HG02885 (cell line): Measurements from ENCODE around the gene TFB1M.
"Not testable (repeated sequence)": the region's sequence is repeated elsewhere in the genome, so short reads cannot be mapped to it uniquely, and the experiment has no call there.

Experiments used
- ATAC-seq: cut with Tn5 transposase; IDR thresholded peaks from one replicate; pipeline ENCODE4 v1.9.1; 2021; ENCODE audit warnings: mild to moderate bottlenecking; ENCODE audit not compliant: unreplicated experiment, poor library complexity

Gene TFB1M

GRCh38 chr6:155245193-155245592, 69.1 kb downstream of the TFB1M start:
- ATAC-seq, result no peak

DNA sequence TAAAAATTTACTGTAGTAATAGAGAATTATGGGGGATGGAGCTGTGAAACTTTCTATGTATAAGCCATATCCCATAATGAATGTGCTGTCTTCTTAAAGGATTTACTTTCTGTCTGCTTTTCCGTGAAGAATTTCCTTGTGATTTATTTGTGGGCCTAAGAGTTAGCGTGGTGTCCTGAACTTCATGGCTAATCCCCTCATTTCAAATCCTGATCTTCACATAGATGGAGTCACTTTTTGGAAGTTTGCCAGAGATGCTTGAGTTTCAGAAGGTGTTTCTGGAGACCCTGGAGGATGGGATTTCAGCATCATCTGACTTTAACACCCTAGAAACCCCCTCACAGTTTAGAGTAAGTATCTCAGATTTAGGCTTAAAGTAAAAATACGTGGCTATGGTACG, 69.8 kb downstream of the TFB1M start:
- no peak for ATAC-seq

- no peak for ATAC-seq
These were observed 72.3 kb downstream of the TFB1M start for GRCh38 chr6:155241966-155242365.

DNA sequence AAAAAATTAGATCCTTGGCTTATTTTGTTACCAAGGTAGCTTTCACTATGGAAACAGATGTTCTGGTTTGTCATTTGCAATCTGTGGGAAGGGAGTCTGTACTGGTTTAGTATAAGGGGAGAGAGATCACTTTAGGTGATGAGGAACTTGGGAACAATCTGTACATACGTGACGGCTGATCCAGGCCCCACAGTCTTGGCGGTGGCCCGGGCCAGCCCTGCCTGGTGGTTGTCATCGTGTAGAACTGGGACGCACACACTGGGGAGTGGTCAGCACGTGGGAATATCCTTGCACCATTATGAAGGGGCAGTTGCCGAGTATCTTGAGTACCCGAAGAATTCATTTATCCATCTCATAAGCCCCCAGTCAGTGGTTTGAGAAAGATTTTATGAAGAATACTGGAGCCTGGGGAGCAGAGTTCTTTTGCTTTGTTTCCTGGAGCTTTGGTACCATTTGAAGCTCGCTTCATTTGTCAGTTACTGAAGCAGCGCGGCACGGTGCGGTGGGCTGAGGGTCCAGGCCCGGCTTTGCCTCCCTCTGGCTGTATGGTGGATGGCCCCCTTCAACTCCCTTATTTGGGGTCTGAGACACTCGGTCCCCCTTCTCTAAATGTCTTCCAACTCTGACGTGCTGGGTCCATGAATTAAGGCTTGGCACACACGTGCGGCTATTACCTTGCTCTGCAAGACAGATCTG, 73.2 kb downstream of the TFB1M start:
- ATAC-seq, result no peak

GRCh38 chr6:155237613-155238012, 76.7 kb downstream of the TFB1M start:
- no peak for ATAC-seq

GRCh38 chr6:155235087-155235486, 79.2 kb downstream of the TFB1M start:
- no peak for ATAC-seq

DNA sequence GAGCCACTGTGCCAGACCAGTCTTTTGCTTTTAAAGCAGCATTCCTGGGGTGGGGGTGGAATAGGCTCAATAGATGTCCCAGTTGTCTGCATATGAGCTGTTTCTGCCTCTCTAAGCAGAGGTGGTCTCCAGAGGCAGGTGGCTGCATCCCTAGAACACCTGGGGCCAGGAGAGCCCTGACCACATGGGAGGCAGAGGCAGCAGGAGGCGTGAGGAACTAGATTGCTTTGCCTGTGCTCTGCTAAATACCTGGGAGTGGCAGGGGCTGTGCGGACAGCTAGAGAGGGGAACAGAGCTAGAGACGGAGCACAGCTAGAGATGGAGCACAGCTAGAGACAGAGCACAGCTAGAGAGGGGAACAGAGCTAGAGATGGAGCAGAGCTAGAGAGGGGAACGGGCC, 79.6 kb downstream of the TFB1M start:
- no peak for ATAC-seq

DNA sequence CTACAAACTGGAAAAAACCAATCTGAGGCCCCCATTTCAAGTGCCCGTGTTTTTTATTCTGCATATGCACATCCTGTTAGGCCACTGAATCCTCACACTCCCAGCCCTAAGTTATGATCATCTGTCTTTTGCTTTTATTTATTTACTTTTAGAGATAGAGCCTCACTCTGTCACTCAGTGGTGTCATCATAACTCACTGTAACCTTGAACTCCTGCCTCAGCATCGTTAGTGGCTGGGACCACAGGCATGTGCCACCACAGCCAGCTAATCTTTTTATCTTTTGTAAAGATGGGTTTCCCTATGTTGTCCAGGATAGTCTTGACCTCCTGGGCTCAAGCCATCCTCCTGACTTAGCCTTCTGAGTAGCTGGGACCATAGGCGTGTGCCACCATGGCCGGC, 80.1 kb downstream of the TFB1M start:
- ATAC-seq, result no peak

DNA sequence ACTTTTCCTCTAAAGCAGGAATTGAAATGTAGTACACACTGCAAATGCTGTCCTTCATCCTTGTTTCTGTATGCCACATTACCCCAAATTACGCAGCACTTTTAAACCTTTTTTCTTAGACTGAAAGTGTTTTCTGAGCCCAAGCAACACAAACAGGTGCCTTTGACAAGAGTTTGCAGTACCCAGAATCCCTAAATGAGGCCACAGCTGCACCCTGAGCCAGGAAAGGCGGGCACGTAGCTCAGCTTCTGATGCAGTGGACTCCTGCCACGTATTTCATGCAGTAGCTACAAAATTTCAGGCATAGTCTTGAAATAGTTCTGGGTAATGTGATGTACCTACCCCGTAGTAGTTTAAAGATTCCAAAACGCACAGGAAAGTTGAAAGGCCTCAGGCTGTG, 81.4 kb downstream of the TFB1M start:
- no peak for ATAC-seq

- not testable (repeated sequence) for ATAC-seq
These were observed 83.3 kb downstream of the TFB1M start for GRCh38 chr6:155230975-155231374.

DNA sequence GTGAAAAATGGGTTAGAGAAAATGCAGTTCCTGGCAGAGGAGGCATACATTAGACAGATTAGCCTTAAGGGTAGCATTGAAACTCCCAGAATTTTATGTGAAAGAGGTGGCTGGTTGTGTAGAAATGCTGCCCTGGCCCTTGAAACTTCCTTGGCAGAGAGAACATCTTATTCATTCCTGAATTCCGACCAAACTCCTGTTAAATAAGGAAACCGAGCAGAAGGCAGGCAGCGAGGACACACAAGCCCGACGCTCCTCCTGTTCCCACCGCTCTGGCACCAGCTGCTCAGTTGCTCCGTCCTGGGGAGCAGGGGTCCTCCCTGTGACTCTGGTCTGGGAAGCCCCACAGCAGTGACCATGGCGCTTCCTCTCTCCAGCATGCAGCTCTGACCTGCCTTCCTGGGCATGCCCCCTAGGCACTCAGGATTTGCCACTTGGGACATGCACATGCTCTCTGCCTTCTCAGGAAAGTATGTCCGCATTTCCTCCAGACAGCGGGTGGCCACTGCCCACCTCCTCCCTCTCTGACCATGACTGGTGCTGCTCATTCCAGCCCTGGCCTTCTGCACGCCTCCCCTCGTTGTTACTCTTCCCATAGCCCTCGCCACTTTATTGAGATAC, 85.6 kb downstream of the TFB1M start:
- no peak for ATAC-seq

DNA sequence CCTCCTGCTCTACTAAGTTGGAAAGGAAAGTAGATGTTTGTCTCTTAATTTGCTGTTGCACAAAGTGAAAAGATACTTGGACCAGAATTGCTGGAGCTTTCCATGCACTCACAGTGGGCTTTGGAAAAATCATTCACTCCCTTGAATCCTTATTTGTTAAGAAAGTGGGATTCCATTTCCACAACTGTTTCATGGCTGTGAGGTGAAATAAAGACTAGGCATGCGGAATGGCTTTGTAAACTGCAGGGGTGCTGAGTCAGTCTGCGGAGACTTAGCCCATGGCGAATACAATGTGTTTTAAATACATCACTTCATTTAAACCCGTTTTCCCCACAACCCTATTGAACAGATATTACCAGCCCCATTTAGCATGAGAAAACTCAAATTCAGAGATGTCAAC, 87.2 kb downstream of the TFB1M start:
- no peak for ATAC-seq

- ATAC-seq, result no peak
These were observed 89.7 kb downstream of the TFB1M start for GRCh38 chr6:155224618-155225017.

GRCh38 chr6:155223646-155224451, 90.4 kb downstream of the TFB1M start:
- peak; percentile 97 for ATAC-seq

- no peak for ATAC-seq
These were observed 91.8 kb downstream of the TFB1M start for GRCh38 chr6:155222506-155222905.

- ATAC-seq, result no peak
These were observed 93.2 kb downstream of the TFB1M start for GRCh38 chr6:155221086-155221485.

DNA sequence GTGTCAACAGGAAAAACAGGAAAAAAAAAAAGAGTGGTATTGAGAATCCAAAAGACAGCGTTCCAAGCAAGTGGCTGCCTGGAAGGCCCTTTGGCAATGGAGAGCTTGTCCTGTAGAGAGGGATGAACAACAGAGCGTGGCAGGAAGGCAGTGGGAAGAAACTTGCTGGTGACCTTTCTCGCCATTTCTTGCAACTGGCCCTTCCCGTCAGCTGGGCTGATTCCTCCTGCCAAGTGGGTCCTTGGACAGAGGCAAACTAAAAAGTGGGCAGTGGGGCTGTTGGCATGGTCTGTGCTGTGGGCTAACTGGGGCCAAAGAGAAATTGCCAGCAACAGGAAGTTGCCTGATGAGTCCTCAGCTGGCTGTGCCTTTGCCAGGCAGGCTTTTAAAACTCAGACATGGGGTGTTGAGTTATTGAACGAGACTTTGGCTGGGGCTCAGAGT, 94.4 kb downstream of the TFB1M start:
- no peak for ATAC-seq

- ATAC-seq, result no peak
These were observed 95.0 kb downstream of the TFB1M start for GRCh38 chr6:155219299-155219698.

GRCh38 chr6:155218711-155219110, 95.6 kb downstream of the TFB1M start:
- ATAC-seq, result not testable (repeated sequence)

DNA sequence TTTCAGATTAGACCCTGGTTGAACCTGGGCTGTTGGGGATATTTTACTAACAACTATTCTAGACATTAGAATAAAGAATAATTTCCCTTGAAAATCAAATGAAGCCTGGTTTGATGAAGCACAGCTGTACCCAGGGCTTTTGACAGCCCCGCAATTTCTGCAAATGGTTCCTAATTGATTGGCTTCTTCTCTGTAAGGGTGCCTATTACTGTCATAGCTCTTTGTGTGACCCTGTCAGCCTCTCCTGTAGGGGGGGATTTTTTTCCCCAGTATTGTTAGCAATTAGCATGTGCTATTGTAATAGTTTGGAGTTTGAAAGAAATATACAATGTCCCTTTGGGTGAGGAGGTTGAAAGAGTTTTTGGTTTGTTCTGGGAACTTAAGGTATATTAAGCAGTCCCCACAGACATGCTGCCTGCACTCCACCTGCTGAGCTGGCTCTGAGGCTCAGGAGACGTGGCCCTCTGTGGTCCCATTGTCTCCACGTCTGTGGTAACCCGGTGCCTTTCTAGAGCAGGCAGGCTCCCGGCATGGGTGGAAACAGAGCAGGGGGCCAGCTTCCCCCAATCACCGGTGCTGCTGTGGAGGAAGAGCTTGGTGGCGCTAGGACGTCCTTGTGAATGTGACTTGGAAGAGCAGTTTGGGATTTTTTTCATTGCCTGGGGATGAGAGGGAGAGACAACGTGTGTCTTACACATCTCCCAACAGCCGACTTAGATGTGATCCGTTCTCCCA, 97.8 kb downstream of the TFB1M start:
- ATAC-seq, result no peak

- no peak for ATAC-seq
These were observed 98.4 kb downstream of the TFB1M start for GRCh38 chr6:155215906-155216305.
